OCI-M1 (cell line): Measurements from ENCODE around the gene SPATS2L.

ENCODE experiments used
- DNase-seq: peaks from one replicate; lab custom pipeline; 2025; lab: John Stamatoyannopoulos, UW

SPATS2L gene

DNA sequence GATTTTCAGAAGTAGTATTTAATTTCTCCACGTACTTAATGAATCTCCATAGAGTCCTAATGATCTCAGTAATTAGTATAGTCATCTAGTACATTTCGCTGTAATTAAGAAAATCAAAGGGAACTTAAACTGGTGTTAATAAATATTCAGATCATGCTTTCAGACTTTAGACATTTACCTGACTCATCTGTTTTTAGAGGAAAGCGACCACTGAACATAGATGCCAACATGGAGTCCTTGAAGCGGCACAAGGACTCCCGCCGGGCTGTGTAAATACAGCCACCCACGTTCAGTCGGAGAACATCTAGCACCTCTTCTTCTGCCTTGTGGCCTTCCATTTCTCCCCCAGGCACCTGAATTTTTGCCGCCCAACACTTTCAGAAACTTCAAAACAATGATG, 200.2 kb downstream of the SPATS2L start:
- DNase-seq: no peak

DNA sequence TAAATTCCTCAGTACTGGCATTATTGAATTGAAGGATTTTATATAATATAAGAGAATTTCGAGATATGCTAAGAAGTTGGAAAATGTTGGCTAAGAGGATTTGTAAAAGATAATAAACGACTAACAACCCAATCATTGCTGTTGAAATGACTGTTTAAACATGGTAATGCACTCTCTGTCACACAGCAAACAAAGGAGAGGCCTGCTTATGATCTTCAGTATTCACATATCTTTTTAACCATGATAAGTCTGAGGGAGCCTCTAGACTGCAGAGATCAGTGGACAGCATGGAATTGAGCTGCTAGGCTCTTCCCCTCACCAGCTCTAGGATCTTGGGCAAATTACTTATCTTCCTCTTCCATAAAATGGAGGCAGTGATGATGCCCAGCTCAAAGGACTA, 200.7 kb downstream of the SPATS2L start:
- DNase-seq: no peak

DNA sequence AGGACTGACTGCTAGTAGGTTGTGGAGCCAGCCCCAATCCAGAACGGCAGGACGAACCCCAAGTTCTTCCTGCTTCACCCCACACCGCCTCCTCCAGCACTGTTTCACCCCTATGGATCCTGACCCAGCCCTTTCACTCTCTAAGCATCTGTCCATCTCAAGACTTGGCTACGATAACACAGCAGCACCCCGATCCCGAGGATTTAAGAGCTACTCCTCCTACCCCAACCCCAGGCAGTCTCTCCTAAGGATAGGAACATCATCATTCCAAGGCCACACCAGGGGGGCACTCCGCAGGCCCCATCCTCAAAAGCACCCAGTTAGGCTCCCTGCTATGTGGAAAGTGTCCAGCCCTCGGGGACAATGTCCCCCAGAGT, 202.7 kb downstream of the SPATS2L start:
- DNase-seq: peak; percentile 24

DNA sequence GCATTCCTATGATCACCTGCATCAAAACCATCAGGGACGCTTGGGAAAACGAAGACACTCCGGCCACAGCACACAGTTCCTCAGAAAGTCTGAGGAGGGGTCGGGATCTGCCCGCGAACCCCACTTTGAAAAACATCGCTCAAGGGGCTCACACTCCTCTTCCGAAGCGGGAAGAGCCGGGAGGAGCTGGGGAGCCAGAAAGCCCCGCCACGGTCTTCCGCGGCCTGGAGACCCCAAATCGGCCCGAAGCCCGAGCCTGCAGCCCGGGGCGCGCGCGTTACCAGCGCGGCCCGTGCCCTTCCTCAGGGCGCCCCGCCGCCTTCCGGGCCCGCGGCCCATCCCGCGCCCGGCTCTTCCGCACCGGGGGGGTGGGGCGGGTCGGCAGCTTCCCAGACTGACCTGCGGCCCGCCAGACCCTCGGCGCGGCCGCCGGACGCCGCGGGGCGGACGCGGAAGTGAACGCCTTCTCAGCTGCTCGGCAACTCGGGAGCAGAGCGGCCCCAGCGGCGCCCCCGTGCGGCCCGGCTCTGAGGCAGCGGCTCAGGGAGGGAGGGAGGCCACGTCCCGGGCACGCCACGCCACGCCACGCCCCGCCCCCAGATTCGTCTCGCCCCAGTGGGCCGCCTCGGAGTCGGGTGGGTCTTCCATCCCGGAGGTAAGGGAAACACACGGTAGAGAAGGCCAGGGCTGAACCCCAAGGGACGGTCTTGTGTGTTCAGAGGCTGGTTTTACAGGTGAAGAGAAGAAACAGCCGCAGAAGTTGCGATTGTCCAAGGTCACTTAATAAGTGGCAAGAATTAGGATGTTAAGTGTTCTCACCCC, 203.3 kb downstream of the SPATS2L start, which contains the start of gene KCTD18:
TSS of gene KCTD18 (minus strand) at position 457 of the 822 bp plus-strand sequence. CDS start 3,052 bp downstream, outside the sequence.
- peak; percentile 93 for DNase-seq

DNA sequence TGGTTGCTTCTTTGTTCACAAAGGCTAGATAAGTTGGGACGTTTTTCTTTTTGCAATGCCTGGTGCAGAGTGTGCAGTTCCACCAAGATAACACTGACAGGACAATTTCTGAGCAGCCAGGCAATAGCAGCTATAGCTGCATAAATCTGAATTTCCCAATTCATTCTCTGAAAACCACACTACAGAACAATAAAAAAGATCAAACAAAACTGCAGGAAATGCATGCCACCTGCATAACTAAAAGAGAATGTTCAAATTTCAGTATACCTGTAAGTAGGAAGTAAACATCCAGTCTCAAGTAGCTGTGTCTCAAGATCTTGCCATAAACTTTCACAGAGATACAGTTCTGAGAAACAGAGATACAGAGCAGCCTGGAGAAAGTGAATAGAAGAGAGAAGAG, 208.7 kb downstream of the SPATS2L start:
- no peak for DNase-seq

DNA sequence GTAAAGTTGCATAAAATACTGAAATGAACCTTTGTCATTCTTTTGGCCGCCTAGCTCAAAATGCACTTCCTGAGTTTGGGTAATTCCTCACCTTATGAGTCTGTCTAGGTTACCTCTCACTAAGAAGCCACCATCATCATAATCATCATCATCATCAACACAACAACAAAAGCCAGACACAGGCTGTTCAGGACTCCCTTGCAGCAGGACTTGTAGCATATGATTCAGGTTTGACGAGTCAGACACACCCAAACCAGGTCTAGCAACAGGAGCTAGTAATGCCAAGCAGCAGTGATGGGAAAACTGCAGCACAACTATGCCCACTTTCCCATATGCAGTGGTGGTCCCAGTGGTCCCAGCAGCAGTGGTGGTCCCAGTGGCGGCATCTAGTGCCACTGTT, 216.7 kb downstream of the SPATS2L start:
- no peak for DNase-seq

DNA sequence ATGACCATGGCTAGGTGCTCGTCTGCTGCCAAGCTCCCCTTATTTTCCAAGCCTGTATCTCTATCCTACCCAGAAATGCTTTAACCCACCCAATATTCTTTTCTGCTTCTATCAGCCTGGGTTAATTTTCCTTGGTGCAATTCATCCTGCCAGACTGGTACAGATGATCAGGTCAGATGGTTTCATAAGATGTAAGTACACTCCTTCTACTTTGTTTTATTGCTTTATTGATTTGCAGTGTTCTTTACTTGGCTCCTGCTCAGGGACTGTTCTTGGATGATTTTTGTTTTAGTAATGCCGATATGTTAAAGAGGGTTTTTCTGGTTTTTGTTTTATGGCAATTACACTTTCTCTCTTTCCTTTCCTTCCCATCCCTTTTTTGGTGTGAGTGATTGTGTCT, 217.1 kb downstream of the SPATS2L start:
- no peak for DNase-seq

DNA sequence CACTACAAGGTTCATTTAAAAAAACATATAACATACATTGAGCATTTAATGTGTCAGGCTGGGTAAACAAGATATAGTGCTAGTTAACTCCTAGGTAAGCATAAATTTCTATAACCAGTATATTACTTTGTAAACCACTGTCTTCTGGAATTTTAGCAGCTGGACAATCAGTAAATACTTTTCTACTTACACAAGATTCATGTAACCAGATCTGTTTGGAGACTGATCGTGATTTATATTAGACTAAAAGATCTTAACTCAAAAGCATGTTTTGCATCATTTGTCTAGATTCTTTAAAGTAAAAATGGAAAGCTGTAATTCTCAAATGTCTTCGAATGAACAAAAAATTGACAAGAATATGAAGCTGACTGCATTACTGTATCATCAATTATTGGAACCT, 218.6 kb downstream of the SPATS2L start:
- DNase-seq: no peak

DNA sequence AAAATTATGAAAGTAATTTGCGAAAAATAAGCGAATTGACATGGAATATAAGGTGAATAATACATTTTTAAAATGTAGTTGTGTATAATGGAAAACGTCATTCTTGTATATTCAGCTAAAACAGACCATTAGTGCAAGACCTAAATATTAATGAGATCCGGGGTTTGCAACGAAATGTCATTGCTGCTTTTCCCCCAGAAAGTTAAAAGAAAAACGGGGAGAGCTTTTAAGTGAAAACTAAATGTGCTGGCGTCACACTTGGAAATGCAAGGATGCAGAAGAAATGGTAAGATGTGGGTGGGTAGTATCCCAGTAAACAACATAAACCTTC, 219.0 kb downstream of the SPATS2L start:
- DNase-seq: no peak

DNA sequence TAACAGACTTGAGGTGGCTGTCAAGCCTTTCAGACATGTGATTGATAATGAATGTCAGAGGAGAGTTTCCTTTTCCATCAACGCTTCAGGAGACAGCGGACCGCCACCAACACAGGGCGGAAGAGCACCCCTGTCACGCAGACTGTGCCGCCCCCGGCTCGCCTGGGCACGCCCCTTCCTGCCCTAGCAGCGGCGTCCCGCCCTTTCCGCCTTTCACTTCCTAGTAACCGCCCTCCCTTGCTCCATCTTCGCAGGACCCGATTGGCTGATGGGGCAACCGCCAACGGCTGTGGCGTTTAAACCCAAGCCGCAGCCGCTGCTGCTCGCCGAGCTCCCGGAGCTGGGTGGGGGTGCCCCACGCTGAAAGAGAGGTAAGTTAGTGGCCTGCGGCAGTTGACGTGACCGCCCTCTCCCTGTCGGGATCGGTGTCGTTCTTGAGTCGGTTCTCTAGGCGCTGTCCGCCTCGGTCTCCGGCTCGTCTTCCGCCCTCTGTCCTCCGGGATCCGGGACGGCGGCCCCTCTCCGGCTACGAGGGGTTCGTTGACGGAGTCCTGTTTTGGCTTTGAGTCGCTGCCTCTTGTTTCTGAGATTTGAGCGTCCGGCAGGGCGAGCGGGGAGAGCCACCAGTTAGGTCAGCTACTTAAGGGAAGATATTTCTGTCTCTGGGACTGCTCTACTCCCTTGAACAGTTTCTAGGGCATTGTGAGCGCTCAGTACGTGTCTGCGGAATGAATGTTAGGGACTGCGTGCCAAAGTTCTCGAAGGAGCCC, 219.6 kb downstream of the SPATS2L start, which contains the start of gene SGO2:
TSS of gene SGO2 (plus strand) at position 326 of the 770 bp plus-strand sequence. CDS start 6,769 bp downstream, outside the sequence.
- peak; percentile 98 for DNase-seq

DNA sequence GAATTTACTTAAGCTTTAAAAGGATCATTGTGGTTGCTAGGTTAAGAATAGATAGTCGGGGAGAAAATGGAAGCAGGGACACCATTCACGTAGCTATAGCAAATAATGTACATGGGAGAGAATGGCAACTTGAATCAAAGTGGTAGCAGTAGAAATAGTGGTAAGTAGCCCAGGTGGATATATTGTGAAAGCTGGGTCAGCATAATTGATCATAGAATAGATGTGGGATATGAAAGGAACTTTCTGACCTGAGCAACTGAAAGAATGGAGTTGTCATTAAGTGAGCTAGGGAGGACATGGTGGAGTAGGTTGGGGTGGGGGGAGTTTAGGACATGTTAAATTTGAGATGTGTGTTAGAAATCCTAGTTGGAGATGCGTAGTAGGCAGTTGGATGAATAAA, 221.7 kb downstream of the SPATS2L start:
- no peak for DNase-seq
